Astrocyte of the cerebellum (primary cell): ENCODE data around the gene NEUROD1.

ENCODE experiments used
- DNase-seq: peaks from one replicate; pipeline ENCODE4 v3.0.0-alpha.2; 2011; ENCODE audit warnings: low read depth
- H3K4me3 ChIP-seq: 2 replicates; pipeline ENCODE4 v1.5.1; 2011; ENCODE audit warnings: mild to moderate bottlenecking, low read depth, low read length, moderate library complexity
- CTCF ChIP-seq: IDR thresholded peaks from 2 replicates; pipeline ENCODE4 v1.5.1; 2012; ENCODE audit warnings: low read length, low read depth, moderate library complexity, mild to moderate bottlenecking; ENCODE audit errors: missing control alignments
- in situ Hi-C: cut with HindIII; loops from 2 replicates; pipeline ENCODE4 v1.10.0; 2017; ENCODE audit warnings: low sequenced_read_pairs

Gene NEUROD1

GRCh38 chr2:181646415-181646987 is 33.8 kb downstream of the NEUROD1 start:
- H3K4me3 ChIP-seq, result no peak overlapping the region
- no peak for TF ChIP-seq CTCF
- no peak for DNase-seq
- in situ Hi-C loops, result no loop called here

GRCh38 chr2:181643151-181643550 is 37.2 kb downstream of the NEUROD1 start:
- TF ChIP-seq CTCF, result no peak
- H3K4me3 ChIP-seq, result no peak overlapping the region
- in situ Hi-C loops, result no loop called here
- no peak for DNase-seq

DNA sequence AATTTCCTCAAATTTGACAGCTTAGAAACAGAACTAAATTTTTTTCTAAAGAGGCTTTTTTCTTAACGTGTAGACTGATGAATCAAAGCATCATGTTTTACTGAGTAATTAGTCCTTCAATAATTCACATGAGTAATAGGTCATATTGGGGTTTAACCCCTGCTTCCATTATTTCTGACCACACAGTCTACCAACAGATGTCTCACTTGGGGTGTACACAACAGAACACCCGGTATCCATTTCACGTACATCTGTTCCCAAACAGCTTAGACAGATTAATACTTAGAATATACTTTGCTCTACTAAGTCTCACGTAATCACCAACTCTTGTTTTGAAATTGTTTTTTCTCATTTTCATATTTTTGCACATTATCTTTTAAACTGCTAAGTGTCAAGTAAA is 38.2 kb downstream of the NEUROD1 start:
- H3K4me3 ChIP-seq, result no peak overlapping the region
- in situ Hi-C loops, result no loop called here
- TF ChIP-seq CTCF, result no peak
- no peak for DNase-seq

- no peak for TF ChIP-seq CTCF
These were observed 40.6 kb downstream of the NEUROD1 start for GRCh38 chr2:181639686-181640085.

GRCh38 chr2:181632733-181633401 is 47.5 kb downstream of the NEUROD1 start:
- no peak for DNase-seq
- in situ Hi-C loops, result no loop called here

More at GRCh38 chr2:181639686-181640085, 40.6 kb downstream of the NEUROD1 start:
- H3K4me3 ChIP-seq, result no peak overlapping the region
- in situ Hi-C loops, result no loop called here
- no peak for DNase-seq

More at GRCh38 chr2:181632733-181633401, 47.5 kb downstream of the NEUROD1 start:
- H3K4me3 ChIP-seq, result no peak overlapping the region
- no peak for TF ChIP-seq CTCF
